K562 (cell line): ENCODE results near the gene SLC30A1. TPM values are rescaled to one million over a fixed set of nuclear protein-coding genes. Genes with fewer than 3 reads are reported as not detected.

ENCODE experiments used
- BDP1 ChIP-seq: IDR thresholded peaks from 3 replicates; pipeline ENCODE4 v1.6.1; 2011; ENCODE audit not compliant: insufficient read length, insufficient read depth
- BRF1 ChIP-seq: IDR thresholded peaks from 3 replicates; pipeline ENCODE4 v1.6.1; 2011; ENCODE audit warnings: borderline replicate concordance, mild to moderate bottlenecking; ENCODE audit not compliant: insufficient read length; ENCODE audit errors: extremely low read depth
- CAMTA2 ChIP-seq: fragments of 250-450 bp; sonication (Bioruptor Pico); conservative IDR thresholded peaks from 2 replicates; pipeline ENCODE4 v1.5.1; 2022
- CBFA2T3 ChIP-seq: fragments of 450-650 bp; IDR thresholded peaks from 2 replicates; pipeline ENCODE4 v1.6.1; 2017
- E2F5 ChIP-seq: sonication (generic); formaldehyde crosslinking; IDR thresholded peaks from 2 replicates; pipeline ENCODE4 v1.8.0; 2022; ENCODE audit warnings: mild to moderate bottlenecking, missing genetic modification reagents
- ELF4 ChIP-seq: fragments of 450-650 bp; formaldehyde crosslinking; IDR thresholded peaks from 2 replicates; pipeline ENCODE4 v1.4.0; 2022; ENCODE audit warnings: missing genetic modification characterization
- FOXK1 ChIP-seq: sonication (generic); formaldehyde crosslinking; IDR thresholded peaks from 2 replicates; pipeline ENCODE4 v1.8.0; 2022; ENCODE audit warnings: missing genetic modification reagents, mild to moderate bottlenecking, borderline replicate concordance
- HES1 ChIP-seq: fragments of 450-650 bp; IDR thresholded peaks from 2 replicates; pipeline ENCODE4 v1.6.1; 2016; ENCODE audit warnings: low read depth, mild to moderate bottlenecking, moderate library complexity
- ID3 ChIP-seq, 2 experiments: fragments of 250-450 bp in 1 of 2; fragments of 450-650 bp in 1 of 2; sonication (Bioruptor Pico) in 1 of 2; IDR thresholded peaks; 2 replicates each; pipeline versions ENCODE4 v1.6.1 to v1.8.0; 2016 to 2021; ENCODE audit warnings: mild to moderate bottlenecking in 2 of 2, moderate library complexity in 2 of 2, missing compliant biosample characterization in 1 of 2, missing genetic modification characterization in 1 of 2
- MAZ ChIP-seq, 2 experiments: fragments of 450-650 bp in 1 of 2; sonication (generic) in 1 of 2; formaldehyde crosslinking; IDR thresholded peaks in 1 of 2; conservative IDR thresholded peaks in 1 of 2; 2 replicates each; pipeline versions ENCODE4 v1.4.0 to v1.5.0; 2020; ENCODE audit warnings: mild to moderate bottlenecking in 1 of 2, missing genetic modification reagents in 1 of 2
- MED1 ChIP-seq: sonication (generic); formaldehyde crosslinking; IDR thresholded peaks from 2 replicates; pipeline ENCODE4 v1.8.1; 2023; ENCODE audit warnings: missing genetic modification reagents, borderline replicate concordance
- MYNN ChIP-seq, 2 experiments: sonication (generic); formaldehyde crosslinking in 1 of 2; IDR thresholded peaks; 2 replicates each; pipeline versions ENCODE4 v1.5.0 to v1.6.1; 2016 to 2020; ENCODE audit warnings: antibody characterized with exemption in 1 of 2, missing genetic modification reagents in 1 of 2
- NCOA6 ChIP-seq: fragments of 450-650 bp; IDR thresholded peaks from 2 replicates; pipeline ENCODE4 v1.6.1; 2017; ENCODE audit warnings: mild to moderate bottlenecking
- PRMT5 ChIP-seq: sonication (generic); formaldehyde crosslinking; IDR thresholded peaks from 2 replicates; pipeline ENCODE4 v1.5.0; 2020; ENCODE audit warnings: missing genetic modification reagents
- SIRT6 ChIP-seq: IDR thresholded peaks from one replicate; pipeline ENCODE4 v1.6.1; 2012; ENCODE audit warnings: low read depth, mild to moderate bottlenecking, control low read depth, inconsistent platforms, low read length, moderate library complexity
- TCF3 ChIP-seq: sonication (generic); formaldehyde crosslinking; IDR thresholded peaks from 2 replicates; pipeline ENCODE4 v1.4.0; 2020; ENCODE audit warnings: mild to moderate bottlenecking, missing genetic modification reagents
- XRCC3 ChIP-seq: fragments of 450-650 bp; IDR thresholded peaks from 2 replicates; pipeline ENCODE4 v1.6.1; 2017; ENCODE audit warnings: mild to moderate bottlenecking, moderate library complexity
- ZBTB17 ChIP-seq: fragments of 450-650 bp; formaldehyde crosslinking; IDR thresholded peaks from 2 replicates; pipeline ENCODE4 v1.4.0; 2020; ENCODE audit warnings: mild to moderate bottlenecking
- ZBTB7A ChIP-seq: IDR thresholded peaks from 2 replicates; pipeline ENCODE4 v1.6.1; 2011; ENCODE audit warnings: low read depth, mild to moderate bottlenecking, low read length, moderate library complexity, borderline replicate concordance; ENCODE audit not compliant: control insufficient read depth
- ZEB2 ChIP-seq: fragments of 450-650 bp; IDR thresholded peaks from 2 replicates; pipeline ENCODE4 v1.6.1; 2016
- ZNF121 ChIP-seq: sonication (generic); formaldehyde crosslinking; conservative IDR thresholded peaks from 2 replicates; pipeline ENCODE4 v1.8.0; 2022; ENCODE audit warnings: missing genetic modification reagents
- ZNF324 ChIP-seq: fragments of 250-450 bp; sonication (Bioruptor Pico); IDR thresholded peaks from 2 replicates; pipeline ENCODE4 v1.4.0; 2020; ENCODE audit warnings: mild to moderate bottlenecking
- ZNF445 ChIP-seq: fragments of 250-450 bp; sonication (Bioruptor Pico); IDR thresholded peaks from 2 replicates; pipeline ENCODE4 v1.4.0; 2020; ENCODE audit warnings: low read depth, mild to moderate bottlenecking, moderate library complexity
- polyA plus RNA-seq, 8 experiments: library from polyadenylated mRNA; depleted of rRNA in 4 of 8; stranded (reverse) in 5 of 8; unstranded in 3 of 8; fragments of >200 nt; fragmentation: Nextera tagmentation in 2 of 8; fragmentation: Illumina TruSeq in 1 of 8; extraction: Ambion mirVana in 2 of 8; extraction: Trizol in 1 of 8; gene quantifications; 2 replicates each; pipeline versions ENCODE4 v1.2.1 to v1.2.3, GENCODE V29; 2011 to 2014; ENCODE audit warnings: inconsistent platforms in 1 of 8, missing spikeins in 1 of 8
- total RNA-seq, 7 experiments: library from RNA; depleted of rRNA in 6 of 7; stranded (reverse); fragments of >200 nt in 6 of 7; fragmentation: Illumina TruSeq in 2 of 7; extraction: Trizol in 2 of 7; gene quantifications; 2 replicates each; pipeline versions ENCODE4 v1.2.1 to v1.2.3, GENCODE V29; 2011 to 2021; ENCODE audit warnings: low replicate concordance in 1 of 7
- TF ChIP-seq, protein P1 (sequence below): fragments of 250-450 bp; sonication (Bioruptor Pico); IDR thresholded peaks from 2 replicates; pipeline ENCODE4 v1.4.0; 2020; ENCODE audit warnings: mild to moderate bottlenecking
- TF ChIP-seq, protein P2 (sequence below), 2 experiments: IDR thresholded peaks; 2 replicates each; pipeline ENCODE4 v1.6.1; 2012; ENCODE audit warnings: improper control_type of control experiment in 2 of 2, low read depth in 2 of 2, low read length in 2 of 2, borderline replicate concordance in 1 of 2

Gene SLC30A1
- total and polyA plus RNA-seq, 9 of the 15 experiments (the other 6 are each of a cell fraction or from before 2014, with no cell fraction given): 4.1 to 14.4 (median 6.6) TPM

DNA sequence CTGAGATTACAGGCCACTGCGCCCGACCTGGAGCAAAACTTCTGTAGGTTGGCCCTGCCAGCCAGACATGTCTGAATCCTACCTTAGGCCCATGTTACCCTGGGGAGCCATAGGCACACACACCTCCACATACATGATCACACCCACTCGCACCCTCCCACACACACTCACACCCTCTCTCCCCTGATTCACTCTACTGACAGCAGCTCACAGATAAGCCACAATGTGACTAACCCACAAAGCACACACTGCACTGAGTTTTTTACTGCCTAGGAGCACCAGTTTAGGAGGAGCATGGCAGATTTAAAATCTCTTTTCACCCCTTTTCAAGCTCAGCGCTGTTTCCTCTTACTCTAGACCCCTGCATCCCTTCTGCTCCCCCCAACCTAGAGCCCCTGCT lies 41.7 kb downstream of the SLC30A1 start (continued):
- TF ChIP-seq, protein P1, sequence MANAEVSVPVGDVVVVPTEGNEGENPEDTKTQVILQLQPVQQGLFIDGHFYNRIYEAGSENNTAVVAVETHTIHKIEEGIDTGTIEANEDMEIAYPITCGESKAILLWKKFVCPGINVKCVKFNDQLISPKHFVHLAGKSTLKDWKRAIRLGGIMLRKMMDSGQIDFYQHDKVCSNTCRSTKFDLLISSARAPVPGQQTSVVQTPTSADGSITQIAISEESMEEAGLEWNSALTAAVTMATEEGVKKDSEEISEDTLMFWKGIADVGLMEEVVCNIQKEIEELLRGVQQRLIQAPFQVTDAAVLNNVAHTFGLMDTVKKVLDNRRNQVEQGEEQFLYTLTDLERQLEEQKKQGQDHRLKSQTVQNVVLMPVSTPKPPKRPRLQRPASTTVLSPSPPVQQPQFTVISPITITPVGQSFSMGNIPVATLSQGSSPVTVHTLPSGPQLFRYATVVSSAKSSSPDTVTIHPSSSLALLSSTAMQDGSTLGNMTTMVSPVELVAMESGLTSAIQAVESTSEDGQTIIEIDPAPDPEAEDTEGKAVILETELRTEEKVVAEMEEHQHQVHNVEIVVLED: no peak
- TF ChIP-seq HES1: no peak
- no peak for TF ChIP-seq PRMT5 (CRISPR knock-in tag)
- TF ChIP-seq XRCC3: no peak
- no peak for TF ChIP-seq ZNF121 (CRISPR knock-in tag)
- TF ChIP-seq CBFA2T3: peak; percentile 79
- no peak for TF ChIP-seq E2F5 (CRISPR knock-in tag)
- no peak for TF ChIP-seq ZBTB7A
- no peak for TF ChIP-seq BDP1
- TF ChIP-seq MAZ (CRISPR knock-in tag; conservative IDR thresholded peaks at IDR 0.05 in 1 of 2, IDR thresholded peaks at IDR 0.05 in 1 of 2): peak in 1 of 2 experiments; percentile 63; a peak in 2 of 4 replicates
- TF ChIP-seq ZNF324: no peak
- no peak for TF ChIP-seq MED1 (CRISPR knock-in tag)
- TF ChIP-seq ZEB2: peak; percentile 62; the same call in 1 of the 2 replicates
- TF ChIP-seq ELF4 (CRISPR knock-in tag): peak; percentile 91
- TF ChIP-seq BRF1: no peak
- TF ChIP-seq ZBTB17: no peak
- TF ChIP-seq NCOA6: no peak
- peak; percentile 60; the same call in 1 of the 2 replicates for TF ChIP-seq TCF3 (CRISPR knock-in tag)
- no peak for TF ChIP-seq CAMTA2
- TF ChIP-seq ZNF445: no peak
- no peak for TF ChIP-seq FOXK1 (CRISPR knock-in tag)
- TF ChIP-seq ID3 (CRISPR knock-in tag; IDR thresholded peaks at IDR 0.05): no peak
- no peak for TF ChIP-seq ID3 (tag; IDR thresholded peaks at IDR 0.05)
- peak; percentile 52; the same call in 1 of the 2 replicates for TF ChIP-seq MYNN (IDR thresholded peaks at IDR 0.05)
- no peak for TF ChIP-seq MYNN (CRISPR knock-in tag; IDR thresholded peaks at IDR 0.05)
- TF ChIP-seq, protein P2, sequence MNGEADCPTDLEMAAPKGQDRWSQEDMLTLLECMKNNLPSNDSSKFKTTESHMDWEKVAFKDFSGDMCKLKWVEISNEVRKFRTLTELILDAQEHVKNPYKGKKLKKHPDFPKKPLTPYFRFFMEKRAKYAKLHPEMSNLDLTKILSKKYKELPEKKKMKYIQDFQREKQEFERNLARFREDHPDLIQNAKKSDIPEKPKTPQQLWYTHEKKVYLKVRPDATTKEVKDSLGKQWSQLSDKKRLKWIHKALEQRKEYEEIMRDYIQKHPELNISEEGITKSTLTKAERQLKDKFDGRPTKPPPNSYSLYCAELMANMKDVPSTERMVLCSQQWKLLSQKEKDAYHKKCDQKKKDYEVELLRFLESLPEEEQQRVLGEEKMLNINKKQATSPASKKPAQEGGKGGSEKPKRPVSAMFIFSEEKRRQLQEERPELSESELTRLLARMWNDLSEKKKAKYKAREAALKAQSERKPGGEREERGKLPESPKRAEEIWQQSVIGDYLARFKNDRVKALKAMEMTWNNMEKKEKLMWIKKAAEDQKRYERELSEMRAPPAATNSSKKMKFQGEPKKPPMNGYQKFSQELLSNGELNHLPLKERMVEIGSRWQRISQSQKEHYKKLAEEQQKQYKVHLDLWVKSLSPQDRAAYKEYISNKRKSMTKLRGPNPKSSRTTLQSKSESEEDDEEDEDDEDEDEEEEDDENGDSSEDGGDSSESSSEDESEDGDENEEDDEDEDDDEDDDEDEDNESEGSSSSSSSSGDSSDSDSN (IDR thresholded peaks at IDR 0.05; ENCODE audit: borderline replicate concordance in 1 of 2, low read depth in 2 of 2, low read length in 2 of 2): no peak
- no peak for TF ChIP-seq SIRT6
